Testis (tissue), 3 donors: Measurements from ENCODE around the gene CHST3. TPM values are rescaled to one million over a fixed set of nuclear protein-coding genes. Genes with fewer than 3 reads are reported as not detected.

ENCODE experiments used
- DNase-seq: peaks from one replicate; pipeline ENCODE4 v3.0.0-alpha.2; 2019
- H3K27ac ChIP-seq, 2 donors: fragments of 200-600 bp; sonication (generic); one replicate each; pipeline ENCODE4 v1.5.1; 2019
- H3K27me3 ChIP-seq: fragments of 200-600 bp; sonication (generic); one replicate; pipeline ENCODE4 v1.5.1; 2019
- H3K36me3 ChIP-seq: fragments of 200-600 bp; sonication (generic); one replicate; pipeline ENCODE4 v1.5.1; 2017; ENCODE audit warnings: low read depth; ENCODE audit errors: missing control alignments
- H3K4me1 ChIP-seq: fragments of 200-600 bp; sonication (generic); one replicate; pipeline ENCODE4 v1.5.1; 2019
- H3K4me3 ChIP-seq, 2 donors: fragments of 200-600 bp; sonication (generic); one replicate each; pipeline ENCODE4 v1.5.1; 2017 to 2019
- H3K9me3 ChIP-seq: fragments of 200-600 bp; sonication (generic); one replicate; pipeline ENCODE4 v1.5.1; 2017
- POLR2A ChIP-seq: fragments of 450-650 bp; IDR thresholded peaks from one replicate; pipeline ENCODE4 v1.6.1; 2017; ENCODE audit warnings: antibody characterized with exemption, mild to moderate bottlenecking, moderate library complexity
- WGBS, 2 donors: methylation state at CpG; one replicate each; pipeline ENCODE4 v1.1.5; 2018; 5-methylcytosine and 5-hydroxymethylcytosine counted together
- intact Hi-C: fragments of 100-400 bp; cut with DNase I; formaldehyde crosslinking; loops from one replicate; pipeline ENCODE4 v1.15.1; 2023; ENCODE audit warnings: low total_unique reads
- polyA plus RNA-seq: library from polyadenylated mRNA; stranded (reverse); fragments of 350-450 nt; fragmentation: Illumina TruSeq; extraction: RNeasy Lipid Tissue Mini Kit (QIAGEN cat#74804); gene quantifications from one replicate; pipeline ENCODE4 v1.2.3, GENCODE V29; 2014; ENCODE audit warnings: low read depth, low replicate concordance; ENCODE audit not compliant: insufficient read depth
- total RNA-seq, 2 donors: library from RNA; depleted of rRNA; stranded (reverse); fragments of >200 nt; gene quantifications; one replicate each; pipeline ENCODE4 v1.2.3, GENCODE V29; 2016
- TF ChIP-seq, protein P1 (sequence below), 3 experiments: fragments of 450-650 bp in 2 of 3; fragments of 200-600 bp in 1 of 3; sonication (generic) in 1 of 3; IDR thresholded peaks; one replicate each; pipeline ENCODE4 v1.5.1; 2016 to 2019; ENCODE audit warnings: antibody characterized with exemption in 3 of 3, mild to moderate bottlenecking in 2 of 3, moderate library complexity in 1 of 3

Gene CHST3
- total and polyA plus RNA-seq, 3 donors from 2014 or later = 55.3 to 218 (median 107) TPM

DNA sequence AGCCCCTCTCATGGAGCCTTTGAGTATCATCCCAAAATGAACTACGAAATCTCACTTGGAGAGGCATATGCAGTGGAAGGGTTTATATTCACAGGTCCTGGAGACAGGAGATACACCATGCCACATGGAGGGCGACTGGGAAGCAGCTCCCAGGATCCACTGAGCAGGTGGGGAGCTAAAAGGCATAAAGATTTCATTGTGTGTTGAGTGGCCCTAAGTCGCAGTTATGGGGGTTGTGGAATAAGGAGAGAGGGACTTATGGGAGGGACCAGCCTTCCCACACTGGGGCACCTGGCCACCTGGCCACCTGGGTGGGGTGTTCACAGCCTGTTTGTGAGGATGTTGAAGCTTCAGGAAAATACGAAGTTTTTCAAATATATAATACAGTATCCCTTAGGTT lies 37.0 kb upstream of the CHST3 start:
- H3K9me3 ChIP-seq = no peaks in the 10 kb centered on the region
- intact Hi-C loops = no loop called here

DNA sequence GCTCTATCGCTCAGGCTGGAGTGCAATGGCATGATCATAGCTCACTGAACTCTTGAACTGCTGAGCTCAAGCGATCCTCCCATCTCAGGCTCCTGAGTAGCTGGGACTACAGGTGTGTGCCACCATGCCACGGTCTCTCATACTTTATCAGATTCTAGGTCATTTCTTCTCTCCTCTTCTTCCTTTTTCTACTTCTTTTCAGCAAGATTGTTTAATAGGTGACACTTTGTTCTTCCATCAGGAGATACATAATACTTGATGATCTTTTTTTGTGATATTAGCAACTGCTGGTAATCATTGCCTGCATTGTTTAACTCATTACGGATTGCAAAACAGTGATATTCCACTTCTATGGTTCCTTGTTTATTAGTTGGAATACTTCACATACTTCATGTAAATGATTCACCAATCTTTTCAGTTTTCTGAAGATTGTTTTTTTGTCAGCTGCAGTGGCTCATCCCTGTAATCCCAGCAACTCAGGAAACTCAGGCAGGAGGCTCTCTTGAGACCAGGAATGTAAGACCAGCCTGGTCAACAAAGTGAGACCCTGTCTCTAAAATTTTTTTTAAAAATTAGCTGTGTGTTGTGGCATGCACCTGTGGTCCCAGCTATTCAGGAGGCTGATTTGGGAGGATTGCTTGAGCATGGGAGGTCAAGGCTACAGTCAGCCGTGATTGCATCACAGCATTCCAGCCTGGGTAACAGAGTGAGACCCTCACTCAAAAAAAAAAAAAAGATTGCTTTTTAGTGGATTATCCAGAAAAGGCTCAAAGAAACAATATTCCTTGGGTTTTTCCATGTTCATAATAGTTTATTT lies 36.2 kb upstream of the CHST3 start:
- no peaks in the 10 kb centered on the region for H3K27me3 ChIP-seq
- intact Hi-C loops = no loop called here
- no peak for TF ChIP-seq POLR2A
- TF ChIP-seq, protein P1, sequence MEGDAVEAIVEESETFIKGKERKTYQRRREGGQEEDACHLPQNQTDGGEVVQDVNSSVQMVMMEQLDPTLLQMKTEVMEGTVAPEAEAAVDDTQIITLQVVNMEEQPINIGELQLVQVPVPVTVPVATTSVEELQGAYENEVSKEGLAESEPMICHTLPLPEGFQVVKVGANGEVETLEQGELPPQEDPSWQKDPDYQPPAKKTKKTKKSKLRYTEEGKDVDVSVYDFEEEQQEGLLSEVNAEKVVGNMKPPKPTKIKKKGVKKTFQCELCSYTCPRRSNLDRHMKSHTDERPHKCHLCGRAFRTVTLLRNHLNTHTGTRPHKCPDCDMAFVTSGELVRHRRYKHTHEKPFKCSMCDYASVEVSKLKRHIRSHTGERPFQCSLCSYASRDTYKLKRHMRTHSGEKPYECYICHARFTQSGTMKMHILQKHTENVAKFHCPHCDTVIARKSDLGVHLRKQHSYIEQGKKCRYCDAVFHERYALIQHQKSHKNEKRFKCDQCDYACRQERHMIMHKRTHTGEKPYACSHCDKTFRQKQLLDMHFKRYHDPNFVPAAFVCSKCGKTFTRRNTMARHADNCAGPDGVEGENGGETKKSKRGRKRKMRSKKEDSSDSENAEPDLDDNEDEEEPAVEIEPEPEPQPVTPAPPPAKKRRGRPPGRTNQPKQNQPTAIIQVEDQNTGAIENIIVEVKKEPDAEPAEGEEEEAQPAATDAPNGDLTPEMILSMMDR (IDR thresholded peaks at IDR 0.05) = no peak
- H3K9me3 ChIP-seq = no peaks in the 10 kb centered on the region
- H3K36me3 ChIP-seq = no peaks in the 10 kb centered on the region
- peaks cover 2% of the 10 kb centered on the region for H3K4me1 ChIP-seq
- no peak overlapping the region for H3K4me3 ChIP-seq
- H3K27ac ChIP-seq = no peak overlapping the region
- no peak for DNase-seq
- WGBS, 2 donors = 74 to 82% methylated on average over 5 of the region's 5 CpGs

More for the DNA sequence above, 37.0 kb upstream of the CHST3 start:
- H3K36me3 ChIP-seq = no peaks in the 10 kb centered on the region
- 50 to 81% methylated on average over 4 of the region's 4 CpGs for WGBS, 2 donors
- no peak overlapping the region for H3K4me3 ChIP-seq
- TF ChIP-seq, protein P1 (IDR thresholded peaks at IDR 0.05) = no peak
- no peak for TF ChIP-seq POLR2A
- no peak for DNase-seq
- peaks cover 5% of the 10 kb centered on the region for H3K4me1 ChIP-seq
- H3K27me3 ChIP-seq = no peaks in the 10 kb centered on the region
- no peak overlapping the region for H3K27ac ChIP-seq

- Histone ChIP-seq H3K4me3 (no peak overlapping the region), H3K36me3 (no peaks in the 10 kb centered on the region), H3K9me3 (no peaks in the 10 kb centered on the region), H3K4me1 (no peaks in the 10 kb centered on the region), H3K27me3 (no peaks in the 10 kb centered on the region), H3K27ac (no peak overlapping the region)
- no peak for TF ChIP-seq POLR2A
- TF ChIP-seq, protein P1 (IDR thresholded peaks at IDR 0.05) = no peak
- intact Hi-C loops = no loop called here
- WGBS, 2 donors = 91 to 96% methylated on average over 1 of the region's 1 CpG
- DNase-seq = no peak
These were observed 32.9 kb upstream of the CHST3 start for GRCh38 chr10:71931295-71931694.

GRCh38 chr10:71933651-71934050 lies 30.5 kb upstream of the CHST3 start:
- intact Hi-C loops = no loop called here
- Histone ChIP-seq H3K27me3 (no peaks in the 10 kb centered on the region), H3K4me3 (no peak overlapping the region), H3K27ac (no peak overlapping the region), H3K36me3 (no peaks in the 10 kb centered on the region), H3K9me3 (no peaks in the 10 kb centered on the region), H3K4me1 (no peaks in the 10 kb centered on the region)
- 96 to 100% methylated on average over 1 of the region's 1 CpG for WGBS, 2 donors
- TF ChIP-seq POLR2A = no peak
- TF ChIP-seq, protein P1 (IDR thresholded peaks at IDR 0.05) = no peak
- DNase-seq = no peak

- Histone ChIP-seq H3K36me3 (no peaks in the 10 kb centered on the region), H3K27me3 (no peaks in the 10 kb centered on the region), H3K4me1 (no peaks in the 10 kb centered on the region), H3K9me3 (no peaks in the 10 kb centered on the region), H3K27ac (no peak overlapping the region), H3K4me3 (no peak overlapping the region)
- 88 to 96% methylated on average over 1 of the region's 1 CpG for WGBS, 2 donors
- TF ChIP-seq POLR2A = no peak
- TF ChIP-seq, protein P1 (IDR thresholded peaks at IDR 0.05) = no peak
- no peak for DNase-seq
- intact Hi-C loops = no loop called here
These were observed 26.0 kb upstream of the CHST3 start for GRCh38 chr10:71938211-71938610.
